Activated T-cell treated with anti-CD3 and anti-CD28 coated beads, Interleukin-2, amount 50 U/mL, for 48 hours (primary cell): ENCODE data around the gene BTRC.
"Not testable (repeated sequence)": the region's sequence is repeated elsewhere in the genome, so short reads cannot be mapped to it uniquely, and the experiment has no call there.

ENCODE experiments used
- DNase-seq, 2 experiments: peaks; one replicate each; pipeline ENCODE4 v3.0.0-alpha.2; 2020

Gene BTRC

DNA sequence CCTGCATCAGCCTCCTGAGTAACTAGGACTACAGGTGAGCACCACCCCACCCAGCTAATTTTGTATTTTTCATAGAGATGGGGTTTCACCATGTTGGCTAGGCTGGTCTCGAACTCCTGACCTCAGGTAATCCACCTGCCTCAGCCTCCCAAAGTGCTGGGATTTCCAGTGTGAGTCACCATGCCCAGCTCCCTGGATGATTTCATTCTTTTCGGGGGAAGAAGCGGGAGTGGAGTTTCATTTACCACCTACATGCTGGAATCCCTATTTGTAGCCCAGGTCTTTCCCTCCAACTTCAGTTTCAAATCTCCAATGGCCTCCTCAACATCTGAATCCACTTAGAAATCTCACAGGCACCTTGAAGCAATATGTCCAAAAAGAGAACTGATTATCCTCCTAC, 2.9 kb upstream of the BTRC start:
- no peak for DNase-seq

DNA sequence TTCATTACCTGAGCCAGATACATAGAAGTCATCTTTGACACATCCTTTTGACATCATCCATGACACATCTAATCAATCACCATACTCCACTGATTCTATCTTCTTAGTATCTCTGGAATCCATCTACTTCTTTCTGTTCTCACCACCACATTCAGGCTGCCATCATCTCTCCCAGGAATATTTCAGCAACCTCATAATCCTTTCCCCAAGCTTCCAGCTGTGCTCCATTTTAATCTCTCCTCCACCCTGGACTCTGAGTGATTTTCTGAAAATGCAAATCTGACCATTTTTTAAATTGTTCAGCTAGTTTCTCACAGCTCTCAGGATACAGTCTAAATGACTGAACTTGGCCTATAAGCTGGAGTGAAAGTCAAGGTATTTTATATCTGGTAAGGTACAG, 2.5 kb upstream of the BTRC start:
- DNase-seq = no peak

GRCh38 chr10:101352857-101353256, 1.1 kb upstream of the BTRC start:
- DNase-seq = not testable (repeated sequence)

- DNase-seq = peak in 1 of 2 experiments; percentile 71
Measured at GRCh38 chr10:101354328-101355071, 535 bp downstream of the BTRC start.

DNA sequence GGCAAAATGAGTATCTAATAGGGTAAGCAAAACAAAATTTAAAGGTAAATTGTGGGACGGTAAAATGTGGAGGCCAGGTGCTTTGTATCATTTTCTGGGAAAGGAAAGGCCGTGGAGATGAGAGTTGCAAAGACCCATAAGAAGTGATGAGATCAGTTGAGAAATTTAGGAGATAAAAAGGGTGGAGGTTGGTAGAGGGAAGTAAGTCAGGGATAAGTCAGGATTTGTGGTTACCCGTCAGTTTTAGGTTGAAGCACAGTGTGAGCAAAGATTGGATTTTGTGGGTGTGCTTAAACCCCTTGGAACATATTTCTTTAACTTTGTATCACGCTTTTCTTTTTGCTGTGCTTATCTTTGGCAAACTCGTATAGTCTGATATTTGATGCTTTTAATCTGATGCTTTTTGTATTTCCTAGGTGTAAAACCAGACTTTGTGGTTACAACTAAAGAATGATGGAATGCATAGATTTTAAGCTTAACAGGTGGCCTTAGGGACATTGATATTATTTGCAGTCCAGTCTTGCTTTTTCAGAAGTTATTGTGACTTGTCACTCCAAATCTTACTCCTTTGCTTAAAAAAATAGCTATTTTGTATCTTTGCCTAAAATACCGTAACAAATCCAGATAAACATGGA, 1.2 kb downstream of the BTRC start:
- no peak for DNase-seq

DNA sequence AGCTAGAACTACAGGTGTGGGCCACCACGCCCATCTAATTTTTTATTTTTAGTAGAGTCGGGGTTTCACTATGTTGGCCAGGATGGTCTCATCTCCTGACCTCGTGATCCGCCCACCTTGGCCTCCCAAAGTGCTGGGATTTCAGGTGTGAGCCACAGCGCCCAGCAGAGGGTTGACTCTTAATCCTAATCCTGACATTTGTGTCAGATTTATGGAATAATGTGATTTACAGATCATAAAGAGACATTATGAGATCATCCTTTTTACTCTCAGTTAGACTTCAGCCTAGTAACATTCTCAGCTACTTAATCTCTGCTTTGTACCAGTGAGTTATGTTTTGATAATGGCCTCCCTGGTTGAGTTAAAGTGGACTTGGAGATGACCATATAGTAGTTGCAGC, 2.2 kb downstream of the BTRC start:
- no peak for DNase-seq

DNA sequence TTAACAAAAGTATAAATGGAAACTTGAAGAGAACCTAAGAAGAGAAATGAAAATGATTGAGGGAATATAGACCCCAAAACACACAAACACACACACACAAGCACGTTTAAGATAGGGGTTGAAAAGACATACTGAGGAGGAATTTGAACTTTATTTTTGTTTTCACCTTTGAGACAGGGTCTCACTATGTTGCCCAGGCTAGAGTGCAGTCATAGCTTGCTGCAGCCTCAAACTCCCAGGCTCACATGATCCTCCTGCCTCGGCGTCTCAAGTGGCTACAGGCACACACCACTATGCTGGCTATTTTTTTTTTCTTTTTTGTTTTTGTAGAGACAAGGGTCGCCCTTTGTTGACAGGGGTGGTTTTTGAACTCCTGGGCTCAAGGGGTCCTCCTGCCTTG, 4.0 kb downstream of the BTRC start:
- DNase-seq = no peak

GRCh38 chr10:101358706-101359300, 4.8 kb downstream of the BTRC start:
- DNase-seq = no peak

GRCh38 chr10:101360090-101360489, 6.1 kb downstream of the BTRC start:
- not testable (repeated sequence) for DNase-seq

- DNase-seq = not testable (repeated sequence)
Measured at GRCh38 chr10:101360841-101361240, 6.9 kb downstream of the BTRC start.

DNA sequence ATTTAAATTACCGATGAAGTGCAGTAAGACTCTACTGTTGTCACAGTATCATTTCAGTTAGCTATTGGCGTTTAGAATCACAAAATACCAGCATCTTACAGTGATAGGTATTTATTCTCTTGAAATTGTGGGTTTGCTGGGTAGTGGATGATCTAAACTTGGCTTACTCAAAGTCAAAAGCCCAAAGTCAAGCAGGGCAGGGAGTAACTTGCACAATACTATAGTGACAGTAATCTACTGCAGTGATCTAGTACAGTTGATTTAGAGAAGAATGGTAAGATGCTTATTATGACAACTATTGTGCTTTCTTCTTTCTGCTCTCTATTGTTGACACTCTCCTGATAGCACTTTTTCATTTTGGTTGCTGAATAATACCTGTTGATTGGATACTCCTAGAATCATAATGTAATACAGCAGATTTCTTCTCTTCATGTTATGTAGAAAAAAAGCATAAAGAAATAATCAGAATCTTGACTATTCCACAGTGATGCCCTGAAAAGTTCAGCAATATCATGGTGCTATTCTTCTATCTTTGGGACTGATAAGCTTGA, 10.0 kb downstream of the BTRC start:
- DNase-seq = no peak

DNA sequence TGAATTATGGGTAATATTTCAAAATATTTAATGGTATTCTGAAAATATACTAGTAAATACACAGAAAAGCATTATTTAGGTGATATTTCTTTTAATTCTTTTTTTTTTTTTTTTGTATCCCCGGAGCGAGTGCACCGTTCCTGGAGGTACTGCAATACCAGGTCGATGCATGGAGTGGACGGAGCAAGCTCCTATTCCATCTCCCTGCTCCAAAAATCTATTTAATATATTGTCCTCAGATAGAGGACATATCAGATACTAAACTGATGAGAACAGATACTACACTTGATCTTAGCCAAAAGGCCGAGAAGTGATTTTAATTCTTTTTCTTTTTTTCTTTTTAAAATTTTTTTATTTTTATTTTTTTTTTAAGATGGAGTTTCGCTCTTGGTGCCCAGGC, 10.8 kb downstream of the BTRC start:
- no peak for DNase-seq

DNA sequence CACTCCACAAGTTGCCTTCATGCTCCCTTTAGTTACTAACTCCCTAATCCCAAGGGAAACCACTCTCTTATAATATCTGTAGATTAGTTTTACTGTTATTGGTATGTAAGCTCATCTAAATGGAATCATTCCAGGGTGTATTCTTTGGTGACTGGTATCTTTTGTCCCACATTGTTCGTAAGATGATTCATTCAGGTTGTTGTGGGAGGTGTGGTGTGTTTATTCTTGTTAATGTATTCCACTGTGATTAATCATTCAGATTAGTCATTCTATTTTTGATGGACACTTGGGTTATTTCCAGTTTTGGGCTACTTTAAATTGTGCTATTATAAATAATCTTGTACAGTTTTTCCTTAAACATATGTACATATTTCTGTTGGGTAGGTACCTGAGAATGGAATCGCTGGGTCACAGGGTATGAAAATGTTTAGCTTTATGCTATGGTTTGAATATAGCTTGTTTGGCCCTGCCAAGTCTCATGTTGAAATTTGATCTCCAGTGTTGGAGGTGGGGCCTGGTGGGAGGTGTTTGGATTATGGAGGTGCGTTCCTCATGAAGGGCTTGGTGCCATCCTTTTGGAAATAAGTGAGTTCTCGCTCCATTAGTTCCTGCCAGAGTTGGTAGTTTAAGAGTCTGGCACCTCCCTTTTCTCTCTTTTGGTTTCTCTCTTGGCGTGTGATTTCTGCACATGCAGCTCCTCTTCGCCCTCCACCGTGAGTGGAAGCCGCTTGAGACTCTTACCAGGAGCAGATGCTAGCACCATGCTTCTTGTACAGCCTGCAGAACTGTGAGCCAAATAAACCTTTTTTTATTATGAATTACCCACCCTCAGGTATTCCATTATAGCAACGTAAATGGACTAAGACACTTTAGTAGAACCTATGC, 13.8 kb downstream of the BTRC start:
- no peak for DNase-seq

GRCh38 chr10:101373063-101373462, 19.1 kb downstream of the BTRC start:
- DNase-seq = no peak

GRCh38 chr10:101373993-101374392, 20.0 kb downstream of the BTRC start:
- not testable (repeated sequence) for DNase-seq

DNA sequence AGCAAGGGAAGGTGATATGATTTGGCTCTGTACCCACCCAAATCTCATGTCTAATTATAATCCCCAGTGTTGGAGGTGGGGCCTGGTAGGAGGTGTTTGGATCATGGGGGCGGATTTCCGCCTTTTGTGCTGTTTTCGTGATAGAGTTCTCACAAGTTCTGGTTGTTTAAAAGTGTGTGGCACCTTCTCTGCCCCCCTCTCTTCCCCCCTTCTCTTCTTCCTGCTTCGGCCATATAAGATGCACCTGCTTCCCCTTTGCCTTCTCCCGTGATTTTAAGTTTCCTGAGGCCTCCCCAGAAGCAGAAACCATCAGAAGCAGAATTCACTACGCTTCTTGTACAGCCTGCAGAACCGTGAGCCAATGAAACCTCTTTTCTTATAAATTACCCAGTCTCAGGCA, 21.1 kb downstream of the BTRC start:
- no peak for DNase-seq

DNA sequence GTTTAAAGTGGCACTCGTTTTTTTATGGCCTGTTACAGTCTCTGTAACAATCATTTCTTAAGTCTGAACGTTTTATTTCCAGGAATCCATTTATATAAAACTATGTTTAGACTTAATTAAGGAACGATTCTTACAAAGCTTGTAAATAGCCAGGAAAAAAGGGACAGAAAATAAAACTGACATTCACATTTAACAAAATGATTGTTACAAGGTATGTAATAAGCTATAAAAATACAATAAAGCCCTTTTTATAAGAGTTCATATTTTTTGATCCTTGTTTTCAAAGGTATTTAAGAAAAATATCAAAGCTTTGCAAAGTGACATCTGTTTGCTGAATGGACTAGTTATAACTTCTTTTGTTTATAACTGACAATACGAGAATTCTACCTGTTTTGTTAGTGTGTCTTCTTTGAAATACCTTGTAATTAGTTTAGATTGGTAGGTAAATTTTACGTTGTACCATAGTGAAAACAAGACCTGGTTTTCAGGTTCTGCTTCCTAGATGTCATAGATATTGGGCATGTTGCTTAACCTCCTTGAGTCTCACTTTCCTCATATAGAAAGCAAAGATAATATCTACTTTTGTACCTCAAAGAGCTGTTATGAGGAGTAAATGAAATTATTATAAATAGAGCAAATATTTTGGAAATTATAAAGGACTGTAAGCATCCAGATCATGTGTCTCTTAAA, 25.8 kb downstream of the BTRC start:
- no peak for DNase-seq

GRCh38 chr10:101380353-101381017, 26.5 kb downstream of the BTRC start:
- DNase-seq = peak; percentile 37 to 40

DNA sequence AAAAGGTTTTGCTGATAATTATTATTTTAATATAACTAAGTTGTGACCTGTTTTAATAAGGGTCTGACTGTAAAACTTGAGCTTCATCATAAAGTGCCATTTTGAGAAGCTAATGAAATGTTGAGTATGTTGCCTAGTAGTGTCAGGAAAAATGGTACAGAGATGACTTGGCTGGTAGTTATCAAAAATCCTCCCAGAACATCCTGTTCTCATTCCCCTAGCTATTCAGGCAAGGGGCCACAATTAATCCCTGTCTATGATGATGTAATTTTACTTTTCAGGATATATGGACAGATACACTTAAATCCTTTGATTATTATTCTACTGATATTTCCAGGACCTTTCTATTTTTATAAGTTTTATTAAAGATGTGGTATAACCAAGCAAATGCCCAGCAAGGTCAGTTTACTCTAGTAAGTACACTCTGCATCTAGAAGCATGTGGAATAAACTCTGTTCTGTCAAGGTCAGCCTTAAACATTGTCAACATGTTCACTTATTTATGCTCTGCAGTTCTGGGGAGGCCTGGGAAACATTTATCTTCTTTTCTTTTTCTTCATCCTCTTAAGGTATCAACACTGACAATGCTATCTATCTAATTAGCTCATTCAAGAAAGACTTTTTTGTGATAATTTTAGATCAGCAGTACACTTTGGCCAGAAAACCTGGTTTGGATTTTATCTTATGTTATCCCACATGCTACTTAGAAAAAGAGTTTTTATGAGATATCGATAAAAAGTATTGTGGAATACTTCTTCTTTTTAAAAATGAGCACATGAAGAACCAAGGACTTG, 32.1 kb downstream of the BTRC start:
- DNase-seq = no peak

- DNase-seq = no peak
Measured at GRCh38 chr10:101386659-101387259, 32.8 kb downstream of the BTRC start.
